GM19238 (cell line): ENCODE measurements around the gene SLC2A10.
"Not testable (repeated sequence)": the region's sequence is repeated elsewhere in the genome, so short reads cannot be mapped to it uniquely, and the experiment has no call there.

Experiments
- DNase-seq: peaks from one replicate; pipeline ENCODE4 v3.0.0; 2011; ENCODE audit warnings: low spot score; ENCODE audit not compliant: insufficient read length

Gene SLC2A10

DNA sequence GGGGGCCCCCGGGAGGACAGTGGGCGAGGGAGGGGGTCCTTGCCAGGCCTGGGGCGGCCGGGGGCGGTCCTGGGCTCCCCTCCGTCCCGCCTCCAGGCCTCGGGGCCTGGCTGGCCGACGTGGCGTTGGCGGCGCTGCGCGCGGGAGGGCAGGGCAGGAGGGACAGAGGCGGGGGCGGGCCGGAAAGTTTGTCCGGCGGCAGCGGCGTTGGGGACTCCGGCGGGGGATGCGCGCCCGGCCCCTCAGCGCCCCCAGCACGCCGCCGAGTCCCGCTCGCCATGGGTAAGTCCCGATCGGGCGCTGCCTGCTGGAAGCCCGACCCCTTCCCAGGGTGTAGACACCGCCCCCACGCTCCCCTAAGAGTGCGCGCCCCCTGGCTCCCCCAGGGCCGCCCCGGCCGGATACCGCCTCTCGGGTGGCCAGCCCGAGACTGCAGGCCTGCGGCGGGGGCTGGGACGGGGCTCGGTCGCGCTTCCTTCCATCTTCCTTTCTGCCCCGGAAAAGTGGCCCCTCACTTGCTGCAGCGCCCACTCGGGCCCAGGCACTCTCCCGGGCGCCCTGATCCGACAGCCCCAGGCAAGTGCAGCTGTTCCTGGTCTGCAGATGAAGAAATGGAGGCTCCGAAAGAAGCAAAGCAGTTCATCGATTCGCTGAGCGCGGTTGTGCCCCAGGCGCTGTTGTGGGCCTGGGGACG, at the start of gene SLC2A10:
Gene SLC2A10 (plus strand): TSS at position 191 of the 694 bp plus-strand sequence. CDS start 88 bp downstream, at position 279.
- no peak for DNase-seq

DNA sequence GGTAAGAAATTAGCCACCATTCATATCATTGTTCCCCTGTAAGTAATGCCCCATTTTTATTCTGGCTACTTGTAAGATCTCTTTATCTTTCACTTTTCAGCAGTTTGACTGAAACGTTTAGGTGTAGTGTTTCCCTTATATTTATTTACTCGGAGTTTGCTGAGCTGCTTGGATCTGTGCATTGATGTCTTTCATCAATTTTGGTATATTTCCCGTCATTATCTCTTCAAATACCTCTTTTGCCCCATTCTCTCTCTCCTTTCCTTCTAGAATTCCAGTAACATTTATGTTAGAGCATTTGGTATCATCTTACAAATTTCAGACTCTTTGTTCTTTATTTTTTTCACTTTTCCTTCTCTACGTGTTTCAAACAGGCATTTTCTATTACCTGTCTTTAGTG, 49.0 kb upstream of the SLC2A10 start:
- no peak for DNase-seq

DNA sequence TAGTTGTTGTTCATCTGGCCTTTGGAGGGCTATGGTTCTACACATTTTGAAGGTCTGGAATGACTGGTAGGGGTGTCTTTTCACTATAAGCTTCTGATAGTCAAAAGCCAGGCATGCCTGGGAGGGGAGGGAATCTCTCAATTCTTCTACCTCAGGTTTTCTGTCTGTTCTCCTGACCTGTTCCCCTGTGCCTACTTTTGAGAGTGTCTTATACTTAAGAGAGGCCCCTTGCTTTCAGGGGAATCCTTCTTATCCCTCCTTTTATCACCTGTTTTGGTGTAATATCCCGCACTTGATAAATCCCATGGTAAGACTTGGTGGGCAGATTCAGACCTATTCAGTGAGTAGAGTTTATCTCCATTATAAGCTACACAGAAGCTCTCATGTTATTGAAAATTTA, 47.8 kb upstream of the SLC2A10 start:
- DNase-seq = no peak

DNA sequence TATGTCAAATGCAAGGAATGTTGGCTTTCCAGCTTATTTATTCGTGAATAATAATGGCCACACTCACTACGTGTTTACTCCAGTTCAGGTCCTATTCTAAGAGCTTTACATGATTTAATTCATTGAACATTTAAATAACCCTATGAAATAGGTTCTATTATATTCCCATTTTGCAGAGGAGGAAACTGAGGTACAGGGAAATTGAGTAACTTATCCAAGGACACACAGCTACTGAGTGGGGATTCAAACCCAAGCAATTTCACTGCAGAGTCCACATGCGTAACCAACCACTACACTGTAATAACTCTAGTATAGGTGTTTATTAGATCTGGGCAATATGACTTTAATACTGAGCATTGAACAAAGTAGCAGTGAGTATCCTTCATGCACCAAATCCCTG, 45.9 kb upstream of the SLC2A10 start:
- no peak for DNase-seq

DNA sequence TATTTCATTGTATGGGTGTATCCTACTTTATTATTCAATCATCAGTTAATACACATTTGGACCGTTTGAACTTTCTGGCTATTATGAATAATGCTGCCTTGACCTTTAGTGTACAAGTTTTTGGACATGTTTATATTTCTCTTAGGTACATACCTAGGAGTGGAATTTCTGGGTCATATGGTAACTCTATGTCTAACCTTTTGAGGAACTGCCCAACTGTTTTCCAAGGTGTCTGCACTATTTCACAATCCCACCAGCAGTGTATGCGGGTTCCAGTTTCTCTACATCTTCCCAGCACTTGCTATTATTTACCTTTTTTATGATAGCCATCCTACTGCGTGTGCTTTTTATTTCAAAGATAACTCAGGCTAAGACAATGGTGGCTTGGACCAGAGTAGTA, 43.8 kb upstream of the SLC2A10 start:
- DNase-seq = no peak

DNA sequence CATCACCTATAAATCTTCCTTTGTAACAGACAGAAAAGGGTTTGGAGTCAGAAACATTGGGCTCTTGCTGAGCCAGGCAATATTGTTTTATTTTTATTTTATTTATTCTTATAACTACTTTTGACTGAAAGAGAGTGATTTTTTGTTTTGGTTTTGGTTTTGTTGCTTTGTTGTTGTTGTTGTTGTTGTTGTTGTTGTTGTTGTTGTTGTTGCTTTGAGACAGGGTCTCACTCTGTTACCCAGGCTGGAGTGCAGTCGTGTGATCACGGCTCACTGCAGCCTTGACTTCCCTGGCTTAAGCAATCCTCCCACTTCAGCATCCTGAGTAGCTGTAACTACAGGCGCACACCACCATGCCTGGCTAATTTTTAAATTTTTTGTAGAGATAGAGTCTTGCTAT, 43.1 kb upstream of the SLC2A10 start:
- no peak for DNase-seq

DNA sequence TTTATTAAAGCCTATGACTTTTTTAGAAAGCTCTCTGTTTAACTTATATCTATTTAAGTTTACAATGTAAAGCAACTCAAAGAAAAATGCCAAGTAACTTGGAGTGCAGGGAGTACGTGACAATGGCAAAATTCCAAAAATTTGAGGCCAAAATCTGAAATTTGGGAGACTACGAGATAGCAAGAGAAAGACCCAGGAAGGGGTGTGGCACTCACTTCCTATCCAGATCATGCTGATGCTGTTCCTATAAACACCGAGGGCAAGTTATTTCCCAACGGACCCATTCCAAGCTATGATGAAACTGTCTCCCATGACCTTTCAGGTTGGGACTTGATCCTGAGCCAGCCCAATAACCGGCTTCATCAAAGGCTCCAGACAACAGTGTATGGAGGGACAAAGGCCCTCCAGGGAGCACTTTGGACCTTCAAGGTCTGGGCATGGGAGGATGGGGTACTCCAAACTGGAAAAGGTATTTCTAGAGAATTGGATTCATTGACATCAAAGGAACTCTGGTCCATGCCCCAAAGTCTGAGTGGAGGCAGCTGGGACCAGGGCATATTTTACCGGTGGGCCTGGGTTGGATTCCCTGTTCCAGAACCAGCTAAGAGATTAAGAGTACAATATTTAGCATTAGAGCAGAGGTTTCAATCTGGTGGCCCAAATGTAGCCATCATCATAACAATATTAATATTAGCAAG, 42.5 kb upstream of the SLC2A10 start:
- DNase-seq = no peak

DNA sequence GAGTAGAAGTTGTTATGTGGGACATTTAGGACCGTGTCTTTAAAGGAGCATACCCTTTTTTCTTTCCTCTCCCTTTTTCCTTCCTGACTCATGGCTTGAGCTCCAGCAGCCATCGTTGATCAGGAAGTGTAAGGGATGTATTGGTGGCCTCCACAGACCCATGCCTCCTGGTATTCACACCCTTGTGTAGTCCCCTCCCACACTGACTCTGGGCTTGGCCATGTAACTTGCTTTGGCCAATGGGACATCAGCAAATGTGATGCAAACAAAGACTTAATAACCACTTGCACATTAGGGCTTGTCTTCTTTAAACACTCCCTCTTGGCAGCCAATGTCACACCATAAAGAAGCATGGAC, 39.2 kb upstream of the SLC2A10 start:
- DNase-seq = no peak

DNA sequence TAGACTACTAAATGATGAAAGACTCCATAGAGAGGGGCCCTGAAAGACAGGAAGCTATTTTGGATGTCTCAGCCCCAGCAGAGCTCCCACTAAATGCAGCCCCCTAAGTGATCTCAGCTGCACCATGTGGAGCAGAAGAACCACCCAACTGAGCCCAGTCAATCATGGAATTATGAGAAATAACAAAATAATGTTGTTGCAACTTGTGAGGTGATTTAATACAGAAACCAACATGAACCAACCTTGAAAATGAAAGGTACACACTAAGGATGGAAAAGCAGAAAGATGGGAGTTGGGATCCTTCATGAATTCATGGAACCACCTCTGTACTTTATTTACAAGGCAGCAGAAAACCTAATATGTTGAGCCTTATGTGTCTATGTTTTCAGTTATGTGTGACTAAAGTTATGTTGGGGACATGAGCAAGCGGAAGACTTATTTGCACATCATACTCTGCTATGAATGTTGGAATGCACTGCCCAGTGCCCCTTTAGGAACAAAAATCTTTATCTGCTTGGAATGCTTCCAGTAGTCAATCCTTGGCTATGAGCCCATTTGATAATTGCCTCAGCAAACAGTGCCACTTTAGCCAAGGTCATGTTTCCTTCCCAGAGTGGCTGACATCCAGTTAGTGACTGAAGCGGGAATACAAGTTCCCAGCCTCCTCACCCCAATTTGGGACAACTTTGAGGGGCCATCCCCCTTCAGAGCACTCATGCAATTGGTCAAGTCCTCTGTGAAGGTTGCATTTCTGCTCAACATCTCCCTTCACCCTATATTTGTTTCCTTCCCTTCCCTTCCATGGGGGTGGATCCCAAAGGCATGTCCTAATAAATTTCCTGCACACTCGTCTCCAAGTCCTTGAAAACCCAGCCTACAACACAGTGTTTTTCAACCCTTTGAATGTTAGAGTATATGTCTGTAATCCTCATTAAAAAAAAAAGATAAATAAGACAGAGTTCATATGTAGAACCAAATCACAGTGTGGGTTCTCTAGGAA, 38.6 kb upstream of the SLC2A10 start:
- no peak for DNase-seq

DNA sequence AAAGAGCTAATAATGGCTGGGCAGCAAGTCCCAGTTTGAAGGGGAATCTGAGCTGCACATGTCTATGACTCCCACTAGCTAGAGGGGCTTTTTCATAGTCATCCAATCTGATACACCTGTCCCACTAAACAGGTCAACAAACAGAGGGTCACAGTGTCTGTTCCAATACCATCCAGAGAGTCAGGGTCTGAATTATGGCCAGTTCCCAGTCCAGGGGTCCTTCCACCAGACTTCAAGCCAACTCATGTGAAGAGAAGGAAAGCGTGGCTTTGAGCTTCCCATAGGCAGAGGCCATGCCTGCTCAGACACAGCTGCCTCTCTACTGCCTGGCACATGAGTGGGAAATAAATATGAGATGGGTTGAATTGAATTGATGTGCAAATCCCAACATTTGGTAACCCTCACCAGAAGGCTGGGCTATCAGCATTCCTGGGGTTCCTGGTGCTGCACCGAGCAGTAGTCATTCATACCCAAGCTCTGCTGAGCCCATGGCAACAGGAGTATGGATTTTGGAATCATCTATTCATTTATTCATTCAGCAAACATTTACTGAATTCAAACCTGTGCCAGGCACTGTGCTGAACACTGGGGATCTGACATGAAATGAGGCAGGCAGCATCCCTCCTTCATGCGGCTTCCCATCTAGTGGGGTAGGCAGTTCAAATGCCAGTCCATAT, 37.4 kb upstream of the SLC2A10 start:
- no peak for DNase-seq

DNA sequence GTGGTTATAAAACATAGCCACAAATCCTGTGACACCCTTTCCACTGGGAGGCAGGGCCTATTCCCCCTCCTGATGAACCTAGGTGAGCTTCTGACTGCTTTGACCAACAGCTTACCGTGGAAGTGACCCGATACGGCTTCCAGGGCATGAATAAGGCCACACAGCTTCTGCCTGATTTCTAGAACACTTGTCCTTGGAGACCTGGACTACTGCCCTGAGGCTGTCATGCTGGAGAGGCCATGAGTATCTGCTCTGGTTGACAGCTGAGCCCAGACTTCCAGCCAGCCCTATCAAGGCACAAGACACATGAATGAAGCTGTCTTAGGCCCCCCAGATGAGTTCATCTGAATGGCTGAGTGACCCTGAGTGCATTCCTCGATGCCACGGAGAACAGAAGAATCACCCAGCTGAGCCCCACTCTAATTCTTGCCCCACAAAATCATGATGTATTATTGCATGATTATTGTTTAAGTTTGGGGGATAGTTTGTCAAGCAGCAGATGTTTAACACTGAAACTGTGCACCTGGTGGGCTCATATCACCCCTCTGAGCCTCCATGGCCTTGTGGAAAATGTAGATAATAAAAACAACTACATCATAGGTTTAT, 36.8 kb upstream of the SLC2A10 start:
- DNase-seq = no peak

DNA sequence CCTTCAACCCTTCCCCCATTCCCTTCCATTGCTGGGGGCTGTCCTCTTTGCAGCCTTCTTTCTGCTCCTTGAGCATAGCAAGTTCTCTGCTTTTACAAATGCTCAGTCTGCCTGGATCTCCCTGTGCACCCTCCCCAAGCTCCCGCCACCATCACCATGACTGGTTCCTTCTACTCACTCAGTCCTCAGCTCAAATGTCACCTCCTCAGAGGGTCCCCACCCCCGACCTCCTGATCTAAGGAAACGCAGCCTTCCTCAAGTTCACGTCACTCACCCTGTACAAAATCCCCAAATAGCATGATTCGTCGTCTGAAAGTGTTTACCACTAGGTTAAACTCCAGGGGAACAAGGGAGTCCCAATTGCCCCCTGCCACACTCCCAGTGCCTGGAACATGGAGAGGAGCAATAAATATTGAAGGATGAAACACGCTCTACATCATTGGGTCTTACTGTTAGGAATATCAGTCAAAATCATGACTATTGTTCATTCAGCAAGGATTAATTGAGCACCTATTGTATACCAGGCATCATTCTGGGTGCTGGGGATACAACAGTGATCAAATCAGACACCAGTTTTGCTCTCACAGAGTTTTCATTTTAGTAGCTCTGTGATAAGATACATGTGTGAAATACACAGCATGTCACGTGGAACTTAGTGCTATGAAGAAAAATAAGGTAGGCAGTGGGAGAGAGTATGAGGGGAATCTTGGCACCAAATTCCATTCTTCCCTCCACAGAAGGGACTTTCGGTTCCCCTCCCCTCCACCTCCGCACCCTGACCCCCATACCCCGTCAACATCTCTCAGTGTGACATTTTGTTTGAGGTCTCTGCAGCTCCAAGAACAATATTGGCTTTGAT, 35.8 kb upstream of the SLC2A10 start:
- DNase-seq = no peak

DNA sequence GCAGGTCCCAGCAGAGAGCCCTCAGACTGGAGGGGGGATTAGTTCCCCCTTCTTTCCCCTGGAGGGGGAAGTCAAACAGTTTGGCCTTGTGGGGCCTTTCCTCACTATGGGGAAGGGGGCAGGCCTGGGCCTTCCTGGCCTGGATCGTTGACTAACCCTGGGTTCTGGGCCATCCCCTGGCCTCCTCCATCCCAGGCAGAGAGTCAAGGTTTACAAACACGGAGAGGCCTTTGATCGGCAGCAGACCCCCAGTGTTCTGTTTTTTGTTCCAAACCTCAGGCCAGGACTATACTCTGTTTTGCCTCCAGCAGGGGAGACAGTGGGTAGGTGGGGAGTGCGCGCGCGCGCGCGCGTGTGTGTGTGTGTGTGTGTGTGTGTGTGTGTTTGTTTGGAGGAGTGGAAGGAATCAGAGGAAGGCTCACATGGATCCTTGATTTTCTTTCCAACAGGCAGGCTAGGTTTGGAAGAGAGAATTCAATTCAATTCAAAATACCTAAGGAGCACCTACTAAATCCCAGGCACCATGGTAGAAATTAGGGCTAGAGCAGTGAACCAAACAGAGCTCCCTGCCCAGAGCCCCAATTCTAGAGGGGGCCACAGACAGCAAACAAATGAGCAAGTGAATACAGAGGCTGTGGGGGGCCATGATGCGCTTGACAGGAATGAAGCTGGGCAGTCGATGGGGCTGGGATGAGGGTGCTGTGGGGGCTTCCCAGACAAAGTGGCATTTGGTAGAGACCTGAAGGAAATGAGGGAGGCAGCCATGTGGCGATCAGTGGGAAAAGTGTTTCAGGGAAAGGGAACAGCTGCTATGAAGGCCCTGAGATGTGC, 35.0 kb upstream of the SLC2A10 start:
- DNase-seq = no peak

DNA sequence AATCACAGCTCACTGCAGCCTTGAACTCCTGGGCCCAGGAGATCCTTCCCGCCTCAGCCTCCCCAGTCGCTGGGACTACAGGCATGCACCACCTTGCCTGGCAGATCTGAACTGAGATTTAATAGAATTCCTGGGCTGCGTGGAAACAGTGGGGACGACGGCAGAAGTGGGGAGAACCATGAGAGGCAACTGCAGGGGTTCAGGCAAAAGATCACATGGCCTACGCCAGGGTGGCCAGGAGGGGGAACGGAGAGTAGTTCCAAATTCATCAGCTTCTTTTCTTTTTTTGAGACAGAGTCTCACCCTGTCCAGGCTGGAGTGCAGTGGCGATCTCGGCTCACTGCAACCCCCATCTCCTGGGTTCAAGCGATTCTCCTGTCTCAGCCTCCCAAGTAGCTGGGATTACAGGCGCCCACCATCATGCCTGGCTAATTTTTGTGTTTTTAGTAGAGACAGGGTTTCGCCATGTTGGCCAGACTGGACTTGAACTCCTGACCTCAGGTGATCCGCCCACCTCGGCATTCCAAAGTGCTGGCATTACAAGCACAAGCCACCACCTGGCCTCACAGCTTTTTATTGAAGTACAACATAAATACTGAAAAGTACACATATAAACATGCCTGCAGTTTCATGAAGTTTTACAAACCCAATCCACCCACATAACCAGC, 32.7 kb upstream of the SLC2A10 start:
- not testable (repeated sequence) for DNase-seq

DNA sequence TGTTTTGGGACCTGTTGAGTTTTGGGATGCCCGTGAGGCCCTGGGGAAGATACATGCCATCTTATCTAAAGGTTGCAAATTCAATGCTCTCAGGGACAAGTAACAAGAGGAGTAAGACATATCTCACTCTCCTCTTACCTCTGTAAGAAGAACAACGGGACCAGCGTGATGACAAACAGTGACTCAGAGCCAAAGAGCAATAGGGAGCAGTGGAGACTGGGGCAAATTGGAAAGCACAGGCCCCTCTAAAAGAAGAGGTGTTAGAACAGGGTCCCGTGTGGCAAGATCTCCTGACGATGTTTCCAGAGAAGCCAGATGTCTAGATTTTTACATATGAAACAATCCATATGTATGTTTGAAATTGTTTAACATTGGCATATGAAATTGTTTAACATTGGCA, 31.8 kb upstream of the SLC2A10 start:
- no peak for DNase-seq

DNA sequence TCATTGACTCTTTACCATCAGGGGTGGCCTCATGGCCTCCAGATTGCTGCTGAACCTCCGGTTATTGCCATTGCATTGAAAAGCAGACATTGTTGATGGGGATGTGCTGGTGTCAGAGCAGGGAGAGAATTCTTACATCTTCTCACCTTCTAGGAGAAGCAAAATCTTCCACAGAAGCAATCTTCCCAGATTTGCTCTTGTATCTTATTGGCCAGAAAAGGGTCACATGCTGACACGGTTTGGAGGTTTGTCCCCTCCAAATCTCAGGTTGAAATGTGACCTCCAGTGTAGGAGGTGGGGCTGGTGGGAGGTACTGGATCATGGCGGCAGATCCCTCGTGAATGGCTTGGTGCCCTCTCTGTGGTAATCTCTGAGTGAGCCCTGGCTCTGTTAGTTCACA, 30.9 kb upstream of the SLC2A10 start:
- no peak for DNase-seq

DNA sequence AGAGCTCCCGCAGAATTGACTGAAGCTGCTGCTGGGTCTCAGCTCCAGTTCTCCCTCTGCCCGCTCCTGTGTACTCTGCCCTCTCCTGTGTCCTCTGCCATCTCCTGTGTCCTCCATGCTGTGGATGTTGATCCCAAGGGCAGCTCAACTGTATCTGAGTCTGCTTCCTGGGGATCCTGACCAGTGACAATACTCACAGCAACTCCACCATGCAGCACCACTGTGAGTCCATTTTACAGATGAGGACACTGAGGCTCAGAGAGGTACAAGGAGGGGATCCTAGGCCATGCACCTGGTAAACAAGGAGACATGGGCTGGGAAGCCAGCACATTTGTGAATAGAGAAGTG, 28.8 kb upstream of the SLC2A10 start:
- DNase-seq = no peak

DNA sequence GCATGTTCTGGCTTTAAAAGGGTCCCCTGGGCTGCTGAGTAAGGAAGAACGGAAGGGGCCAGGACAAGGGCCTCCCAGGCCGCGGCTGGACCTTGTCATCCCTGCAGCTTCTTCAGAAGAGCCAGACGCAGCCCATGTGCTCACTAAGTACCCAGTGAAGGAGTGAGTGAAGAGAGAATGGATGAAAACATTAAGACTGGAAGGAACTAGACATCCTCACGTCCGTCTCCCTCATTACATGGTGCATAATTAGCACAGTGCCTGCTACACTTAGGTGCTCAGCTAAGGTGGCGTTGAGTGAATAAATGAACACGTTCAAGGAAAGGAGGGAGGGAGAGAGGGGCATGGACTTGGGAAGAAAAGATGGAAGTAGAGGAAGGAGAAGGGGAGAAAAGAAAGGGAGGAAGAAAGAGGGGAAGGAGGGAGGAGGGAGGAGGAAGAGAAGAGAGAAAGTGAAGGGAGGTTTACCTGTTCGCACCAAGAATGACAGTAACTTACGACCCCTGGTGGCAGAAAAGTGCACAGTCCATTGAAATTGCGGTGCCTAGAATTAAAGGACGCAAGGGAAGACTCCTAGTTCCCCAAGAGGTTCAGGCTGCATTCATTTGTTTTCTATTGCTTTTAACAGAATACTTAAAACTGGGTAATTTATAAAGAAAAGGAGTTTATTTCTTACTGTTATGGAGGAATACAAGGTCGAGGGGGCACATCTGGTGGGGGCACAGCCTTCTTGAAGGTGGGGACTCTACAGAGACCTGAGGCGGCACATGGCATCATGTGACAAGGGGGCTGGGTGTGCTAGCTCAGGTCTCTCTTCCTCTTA, 28.2 kb upstream of the SLC2A10 start:
- DNase-seq = peak; percentile 44
